ENCODE data around the gene PEX5.
"Not testable (repeated sequence)": the region's sequence is repeated elsewhere in the genome, so short reads cannot be mapped to it uniquely, and the experiment has no call there.

The PEX5 gene

DNA sequence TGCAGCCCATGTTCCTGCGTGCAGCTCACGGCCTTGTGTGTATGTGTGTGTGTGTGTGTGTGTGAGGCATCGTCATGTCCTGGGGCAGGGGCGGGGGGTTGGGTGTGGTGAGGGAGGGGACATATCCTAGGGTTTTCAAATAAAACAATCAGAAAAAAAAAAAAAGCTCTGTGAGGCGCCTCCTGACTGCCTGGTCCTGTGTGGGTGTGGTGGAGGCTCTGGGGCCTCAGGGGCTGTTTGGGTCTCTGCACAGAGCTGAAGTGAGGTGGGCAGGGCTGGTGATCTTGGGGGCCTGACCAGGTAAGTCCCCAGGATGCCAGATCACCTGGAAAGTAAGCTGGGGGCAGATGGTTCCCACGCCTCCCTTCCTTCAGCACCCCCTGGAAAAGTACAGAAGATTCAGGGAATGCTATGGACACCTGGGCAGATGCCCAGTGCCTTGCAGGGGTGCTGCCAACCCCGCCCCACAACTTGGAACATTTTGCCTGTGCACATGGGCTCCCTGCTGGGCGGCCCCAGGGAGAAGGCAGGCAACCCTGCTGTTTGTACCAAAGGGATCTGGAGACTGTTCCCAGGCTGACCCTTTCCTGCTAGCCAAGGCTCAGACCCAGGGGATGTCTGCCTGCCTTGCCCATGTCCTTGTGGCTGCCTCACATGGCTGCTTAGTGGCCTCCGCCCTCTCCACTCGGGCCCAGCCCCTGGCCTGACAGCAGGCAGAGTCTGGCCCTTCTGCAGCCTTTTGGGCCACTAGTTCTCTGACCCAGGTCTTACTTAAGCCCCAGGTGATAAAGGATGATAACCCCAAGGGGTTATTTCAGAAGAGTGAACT lies 30.5 kb upstream of the PEX5 start:
- DNase-seq (ENCODE audit: low read depth in 1 of 2, low spot score in 1 of 2) = no peak

DNA sequence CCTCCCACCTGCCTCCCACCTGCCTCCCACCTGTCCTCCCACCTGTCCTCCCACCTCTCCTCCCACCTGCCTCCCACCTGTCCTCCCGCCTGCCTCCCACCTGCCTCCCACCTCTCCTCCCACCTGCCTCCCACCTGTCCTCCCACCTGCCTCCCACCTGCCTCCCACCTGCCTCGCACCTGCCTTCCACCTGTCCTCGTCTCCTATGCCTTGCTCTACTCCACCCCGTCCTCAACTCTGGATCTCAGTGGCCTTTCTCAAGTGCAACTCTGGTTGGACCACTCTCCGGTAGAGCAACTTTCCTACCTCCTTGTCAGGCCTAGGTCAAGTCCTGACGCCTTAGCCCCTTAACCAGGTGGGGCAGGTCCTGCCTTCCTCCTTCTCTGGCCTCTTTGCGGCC lies 29.3 kb upstream of the PEX5 start:
- no peak for DNase-seq (ENCODE audit: low read depth in 1 of 2, low spot score in 1 of 2)

DNA sequence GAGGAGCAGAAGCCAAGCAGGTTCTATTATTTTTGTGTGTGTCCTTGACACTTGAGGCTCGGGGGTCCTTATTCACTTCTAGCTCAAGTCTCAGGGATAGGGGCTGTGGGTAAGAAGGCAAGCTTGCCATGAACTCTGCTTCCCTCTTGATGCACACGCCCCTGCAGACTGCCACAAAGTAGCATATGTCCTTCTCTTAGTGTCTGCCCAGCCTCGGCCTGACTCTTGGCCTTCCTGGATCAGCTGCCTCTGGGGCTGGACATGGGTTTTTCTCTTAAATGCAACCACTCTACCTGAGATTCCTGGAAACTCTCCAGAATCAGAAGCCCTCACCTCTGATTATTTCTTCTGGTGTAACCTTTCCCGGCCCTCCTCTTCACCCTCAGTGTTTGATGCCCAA lies 28.2 kb upstream of the PEX5 start:
- no peak for DNase-seq (ENCODE audit: low read depth in 1 of 2, low spot score in 1 of 2)

DNA sequence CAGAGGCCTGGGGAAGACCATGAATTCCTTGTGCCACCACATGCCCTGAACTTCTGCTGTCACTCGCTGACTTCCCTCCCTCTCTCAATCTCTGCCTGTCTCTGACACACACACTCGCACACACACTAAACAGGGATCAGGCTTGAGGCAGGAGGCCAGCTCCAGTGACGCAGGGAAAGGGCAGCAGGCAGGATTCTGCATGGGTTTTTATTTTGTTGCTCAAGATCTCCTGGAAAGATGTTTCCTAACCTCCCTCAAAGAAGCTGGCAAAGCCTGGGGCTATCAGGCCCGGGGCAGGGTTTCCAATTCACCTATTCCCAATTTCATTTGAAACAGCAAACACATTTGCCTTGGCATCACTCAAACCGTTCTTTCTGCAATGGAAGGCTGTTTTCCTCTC lies 27.7 kb upstream of the PEX5 start:
- DNase-seq (ENCODE audit: low read depth in 1 of 2, low spot score in 1 of 2) = no peak

DNA sequence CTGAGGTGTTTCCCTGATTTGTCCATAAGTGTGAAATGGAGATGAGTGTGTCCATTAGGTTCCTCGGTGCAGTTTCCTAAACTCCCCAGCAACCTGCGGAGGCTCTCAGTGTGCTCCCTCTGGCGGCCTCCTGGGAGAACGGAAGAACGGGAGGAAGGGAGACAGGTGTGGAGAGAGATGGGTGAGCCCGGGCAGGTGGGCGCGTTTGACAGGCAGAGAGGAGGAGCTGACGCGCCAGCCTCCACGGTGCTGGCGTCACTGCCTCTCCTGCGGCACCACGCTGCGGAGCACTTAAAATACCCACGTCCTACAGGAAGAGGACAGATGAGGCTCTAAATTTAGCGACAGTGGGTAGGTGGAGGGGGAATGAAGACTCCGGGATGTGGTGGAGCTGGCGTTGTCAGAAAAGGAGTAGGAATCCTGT lies 26.8 kb upstream of the PEX5 start:
- no peak for DNase-seq (ENCODE audit: low read depth in 1 of 2, low spot score in 1 of 2)

DNA sequence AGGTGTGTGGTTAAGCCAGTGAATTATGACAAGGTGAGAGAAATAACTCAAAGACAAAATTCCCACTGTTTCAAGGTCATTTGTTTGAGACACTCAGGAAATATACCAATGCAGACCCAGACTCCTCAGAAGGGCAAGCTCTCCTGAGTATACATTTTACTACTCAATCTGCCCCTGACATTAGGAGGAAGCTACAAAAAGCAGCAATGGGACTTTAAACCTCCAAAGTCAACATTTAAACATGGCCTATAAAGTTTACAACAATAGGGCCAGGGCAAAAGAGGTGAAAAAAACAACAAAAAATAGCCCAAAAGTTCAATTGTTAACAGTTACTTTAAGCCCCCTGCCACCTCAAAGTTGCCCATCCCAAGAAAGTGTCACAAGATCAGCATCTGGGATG lies 19.5 kb upstream of the PEX5 start:
- DNase-seq (ENCODE audit: low read depth in 1 of 2, low spot score in 1 of 2) = no peak

DNA sequence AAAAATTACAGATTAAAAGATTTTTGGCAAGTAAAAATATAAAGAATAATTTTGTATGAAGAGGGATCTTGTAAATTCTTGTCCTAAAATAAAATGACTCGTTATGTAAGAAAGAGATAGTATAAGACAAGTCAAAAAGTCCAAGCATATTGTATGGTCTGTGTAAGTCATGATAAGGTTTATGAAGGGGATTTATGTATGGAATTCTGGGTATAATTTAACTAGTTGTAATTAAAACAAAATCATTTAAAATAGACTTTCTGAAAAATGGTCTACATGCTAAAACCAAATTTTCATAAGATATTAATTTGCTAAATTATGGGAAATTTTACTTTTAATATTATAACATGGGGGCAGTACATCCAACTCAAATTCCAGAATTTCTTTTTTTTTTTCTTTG lies 17.6 kb upstream of the PEX5 start:
- no peak for DNase-seq (ENCODE audit: low read depth in 1 of 2, low spot score in 1 of 2)

DNA sequence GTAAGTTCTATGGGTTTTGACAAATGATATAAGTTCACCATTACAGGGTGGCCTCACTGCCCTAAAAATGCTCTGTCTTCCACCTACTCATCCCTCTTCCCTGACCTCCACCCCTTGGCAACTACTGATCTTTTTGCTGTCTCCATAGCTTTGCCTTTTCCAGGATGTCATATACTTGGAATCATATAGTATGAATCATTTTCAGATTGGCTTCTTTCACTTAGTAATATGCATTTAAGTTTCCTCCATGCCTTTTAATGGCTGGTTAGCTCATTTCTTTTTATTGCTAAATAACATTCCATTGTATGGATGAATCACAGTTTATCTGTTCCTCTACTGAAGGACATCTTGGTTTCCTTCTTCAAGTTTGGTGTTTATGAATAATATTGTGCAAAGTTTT lies 14.0 kb upstream of the PEX5 start:
- DNase-seq (ENCODE audit: low read depth in 1 of 2, low spot score in 1 of 2) = no peak

DNA sequence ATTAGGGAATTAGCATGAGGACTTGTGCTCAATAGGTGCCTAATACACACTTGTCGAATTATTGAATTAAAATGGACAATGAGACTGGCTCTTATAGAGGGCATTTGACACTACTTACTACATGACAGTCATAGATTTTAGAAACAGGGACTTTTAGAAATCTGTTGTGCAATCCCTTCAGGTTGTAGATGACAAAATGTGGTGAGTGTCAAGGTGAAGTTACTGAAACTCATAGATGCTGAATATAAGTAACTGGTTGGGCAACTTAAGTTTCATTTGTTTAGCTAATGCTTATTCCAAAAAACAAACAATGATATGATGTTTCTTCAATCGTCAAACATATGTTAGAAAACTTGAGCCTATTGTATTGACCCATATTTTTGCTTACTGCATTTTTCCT lies 12.9 kb upstream of the PEX5 start:
- DNase-seq (ENCODE audit: low read depth in 1 of 2, low spot score in 1 of 2) = no peak

DNA sequence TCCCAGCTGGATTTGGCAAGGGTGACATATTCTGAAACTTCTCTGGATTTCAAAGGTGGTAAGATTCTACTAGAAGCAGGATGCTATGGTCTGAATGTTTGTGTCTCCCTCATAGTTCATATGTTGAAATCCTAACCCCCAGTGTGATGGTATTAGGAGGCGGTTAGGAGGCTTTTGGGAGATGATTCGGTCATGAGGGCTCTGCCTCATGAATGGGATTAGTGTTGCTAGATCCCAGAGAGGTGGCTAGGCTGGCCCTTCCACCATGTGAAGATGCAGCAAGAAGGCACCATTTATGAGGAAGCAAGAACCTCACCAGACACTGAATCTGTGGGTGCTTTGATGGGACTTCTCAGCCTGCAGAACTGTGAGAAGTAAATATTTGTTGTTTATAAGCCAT lies 11.0 kb upstream of the PEX5 start:
- no peak for DNase-seq (ENCODE audit: low read depth in 1 of 2, low spot score in 1 of 2)

DNA sequence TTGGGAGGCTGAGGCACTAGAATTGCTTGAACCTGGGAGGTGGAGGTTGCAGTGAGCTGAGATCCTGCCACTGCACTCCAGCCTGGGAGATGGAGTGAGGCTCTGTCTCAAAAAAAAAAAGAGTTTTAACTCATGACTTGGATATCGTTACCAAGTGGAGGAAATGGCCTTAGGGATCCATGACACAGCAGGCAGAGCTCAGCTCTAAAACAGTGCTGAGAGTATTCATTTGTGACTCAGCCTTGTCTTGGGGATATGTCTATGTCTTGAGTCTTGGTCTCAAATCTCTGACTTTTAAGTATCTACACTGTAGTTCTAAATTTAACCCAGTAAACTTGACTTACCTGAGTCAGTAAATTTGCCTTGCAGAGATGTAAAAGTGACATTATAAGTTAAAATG lies 8.8 kb upstream of the PEX5 start:
- DNase-seq (ENCODE audit: low read depth in 1 of 2, low spot score in 1 of 2) = no peak

DNA sequence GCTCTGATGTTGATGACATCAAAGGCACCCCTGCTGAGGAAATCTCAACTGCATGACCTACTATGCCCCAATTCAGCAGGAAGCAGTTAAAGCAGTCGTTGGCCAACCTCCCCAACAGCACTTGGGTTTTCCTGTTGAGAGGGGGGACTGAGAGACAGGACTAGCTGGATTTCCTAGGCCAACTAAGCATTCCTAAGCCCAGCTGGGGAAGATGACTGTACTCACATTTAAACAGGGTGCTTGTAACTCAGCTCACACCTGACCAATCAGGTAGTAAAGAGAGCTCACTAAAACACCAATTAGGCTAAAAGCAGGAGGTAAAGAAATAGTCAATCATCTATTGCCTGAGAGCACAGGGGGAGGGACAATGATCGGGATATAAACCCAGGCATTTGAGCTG lies 3.4 kb upstream of the PEX5 start:
- DNase-seq (ENCODE audit: low read depth in 1 of 2, low spot score in 1 of 2) = not testable (repeated sequence)

DNA sequence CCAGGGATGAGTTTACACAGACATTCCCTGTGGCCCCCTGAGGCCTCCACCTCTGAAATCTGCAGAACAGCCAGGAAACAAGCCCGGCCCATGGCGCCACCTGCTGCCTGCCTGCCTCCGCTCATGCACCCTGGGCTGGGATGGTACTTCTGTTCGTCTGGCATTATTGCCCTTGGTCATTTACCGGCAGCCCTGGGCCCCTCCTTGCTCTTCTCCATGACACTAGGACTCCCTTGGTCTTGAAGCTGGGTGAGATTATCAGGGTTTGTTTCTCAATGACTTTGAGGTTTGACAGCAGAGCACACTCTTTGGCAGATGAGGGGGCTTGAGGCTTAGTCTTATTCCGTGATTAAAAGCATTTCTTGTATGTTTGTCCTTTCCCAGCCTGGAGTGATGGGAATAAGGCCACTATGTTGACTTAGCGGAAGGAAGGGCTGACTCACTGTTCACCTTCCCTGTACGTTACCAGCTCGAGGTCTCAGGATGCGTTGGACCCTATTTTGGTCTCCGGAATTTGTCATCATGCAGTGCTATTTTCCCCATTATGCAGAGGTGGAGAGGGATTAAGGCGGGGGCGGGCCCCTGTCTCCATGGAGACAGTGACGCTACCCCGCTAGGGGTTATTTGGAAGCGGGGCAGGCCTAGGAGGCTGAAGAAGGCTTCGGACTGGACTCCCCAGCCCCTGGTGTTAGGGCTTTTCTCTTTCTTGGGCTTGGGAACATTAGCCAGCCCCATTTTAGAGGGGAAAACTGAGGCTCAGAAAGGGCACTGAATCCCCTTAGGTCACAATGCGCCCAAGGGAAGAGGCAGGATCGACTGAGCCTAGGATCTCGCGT lies 706 bp upstream of the PEX5 start:
- DNase-seq (ENCODE audit: low read depth in 1 of 2, low spot score in 1 of 2) = peak; percentile 31 to 49

DNA sequence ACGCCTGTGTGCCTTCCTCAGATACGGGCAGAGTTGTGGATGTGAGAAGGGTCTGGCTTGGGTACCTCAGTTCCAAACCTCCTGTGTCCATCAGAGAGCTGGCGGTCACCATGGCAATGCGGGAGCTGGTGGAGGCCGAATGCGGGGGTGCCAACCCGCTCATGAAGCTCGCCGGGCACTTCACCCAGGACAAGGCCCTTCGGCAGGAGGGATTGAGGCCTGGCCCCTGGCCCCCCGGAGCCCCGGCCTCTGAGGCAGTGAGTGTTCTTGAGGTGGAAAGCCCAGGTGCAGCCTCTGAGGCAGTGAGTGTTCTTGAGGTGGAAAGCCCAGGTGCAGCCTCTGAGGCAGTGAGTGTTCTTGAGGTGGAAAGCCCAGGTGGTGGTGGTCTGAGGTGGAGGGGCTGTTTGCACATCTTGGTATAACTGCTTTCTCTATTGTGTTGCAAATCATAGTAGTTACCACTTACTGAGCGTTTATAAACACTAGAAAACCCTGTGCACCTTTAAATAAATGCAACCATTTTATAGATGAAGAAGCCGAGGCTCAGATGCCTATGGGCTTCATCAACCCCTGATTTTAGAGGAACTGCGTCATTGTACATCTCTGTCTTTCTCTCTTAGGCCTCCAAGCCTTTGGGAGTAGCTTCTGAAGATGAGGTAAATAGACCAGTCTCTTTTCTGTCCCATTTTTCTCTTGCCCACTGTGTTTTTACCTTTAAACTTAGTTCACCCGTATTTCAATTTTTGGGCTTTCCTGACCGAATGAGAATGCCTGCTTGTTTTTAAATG lies 976 bp downstream of the PEX5 start:
- DNase-seq (ENCODE audit: low read depth in 1 of 2, low spot score in 1 of 2) = peak in 1 of 2 donors; percentile 7

DNA sequence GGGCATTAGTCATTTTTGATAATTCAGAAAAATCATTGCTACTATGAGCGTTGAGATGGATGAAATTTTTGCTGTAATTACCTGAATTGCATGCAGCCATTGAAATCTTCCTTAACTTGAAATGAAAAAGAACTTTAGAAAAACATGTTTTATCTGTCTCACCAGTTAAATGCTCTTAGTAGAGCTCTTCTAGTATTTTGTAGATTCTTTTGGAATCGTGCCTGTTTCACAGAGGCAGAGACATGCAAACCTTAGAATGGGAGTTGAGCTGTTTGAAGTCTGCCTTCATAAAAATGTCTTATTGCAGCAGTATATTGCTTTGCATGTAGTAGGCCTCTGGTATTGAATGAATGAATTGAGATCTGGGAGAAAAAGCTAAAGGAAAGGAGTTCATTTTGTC lies 4.2 kb downstream of the PEX5 start:
- no peak for DNase-seq (ENCODE audit: low read depth in 1 of 2, low spot score in 1 of 2)

DNA sequence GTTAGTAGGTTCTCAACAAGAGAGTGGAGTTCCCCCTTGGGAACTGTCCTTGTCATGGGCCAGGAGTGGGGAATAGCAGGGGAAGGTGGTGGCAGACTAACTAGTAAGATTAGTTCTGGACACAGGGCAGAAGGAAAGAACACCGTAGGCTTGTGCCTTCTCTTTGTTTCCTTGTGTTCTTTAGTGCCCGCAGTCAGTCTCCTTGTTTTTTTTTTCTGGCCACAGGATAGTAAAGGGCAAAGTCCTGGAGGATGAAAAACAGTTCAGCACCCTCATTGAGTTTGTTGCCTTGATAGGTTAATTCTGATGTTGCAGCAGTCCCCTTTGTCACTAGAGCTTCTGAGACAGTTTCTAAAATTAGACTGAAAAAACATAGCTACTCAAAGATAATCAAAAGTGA lies 8.4 kb downstream of the PEX5 start:
- DNase-seq (ENCODE audit: low read depth in 1 of 2, low spot score in 1 of 2) = no peak

DNA sequence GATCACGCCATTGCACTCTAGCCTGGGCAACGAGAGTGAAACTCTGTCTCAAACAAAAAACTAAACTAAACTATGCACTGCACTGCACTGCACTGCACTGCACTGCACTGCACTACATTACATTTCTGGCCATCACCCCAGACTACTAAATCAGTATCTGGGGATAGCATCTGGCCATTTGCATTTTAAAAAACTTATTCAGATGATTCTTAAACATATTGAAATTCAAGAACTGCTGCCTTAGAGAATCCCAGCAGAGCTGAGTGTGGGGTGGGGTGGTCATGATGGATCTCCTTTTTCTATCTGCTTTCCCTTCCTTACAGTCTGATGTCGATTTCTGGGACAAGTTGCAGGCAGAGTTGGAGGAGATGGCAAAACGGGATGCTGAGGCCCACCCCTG lies 13.6 kb downstream of the PEX5 start:
- DNase-seq (ENCODE audit: low read depth in 1 of 2, low spot score in 1 of 2) = no peak

DNA sequence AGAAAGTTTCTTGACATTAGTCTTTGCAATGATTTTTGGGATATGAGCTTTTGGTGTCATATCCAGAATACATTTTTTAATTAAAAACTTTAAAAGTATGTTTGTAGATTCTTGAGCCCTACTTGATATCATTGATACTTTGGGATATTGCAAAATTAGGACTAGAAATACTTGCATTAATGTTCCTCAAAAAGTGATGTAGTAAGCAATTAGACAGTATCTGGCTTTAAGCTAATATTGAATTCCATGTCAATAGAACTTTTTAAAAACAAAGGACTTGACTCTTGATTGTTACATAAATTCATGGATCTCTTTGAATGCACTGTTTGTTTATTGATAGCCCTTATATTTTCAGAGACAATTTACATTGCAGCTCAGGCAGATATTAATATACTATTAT lies 15.6 kb downstream of the PEX5 start:
- no peak for DNase-seq (ENCODE audit: low read depth in 1 of 2, low spot score in 1 of 2)

DNA sequence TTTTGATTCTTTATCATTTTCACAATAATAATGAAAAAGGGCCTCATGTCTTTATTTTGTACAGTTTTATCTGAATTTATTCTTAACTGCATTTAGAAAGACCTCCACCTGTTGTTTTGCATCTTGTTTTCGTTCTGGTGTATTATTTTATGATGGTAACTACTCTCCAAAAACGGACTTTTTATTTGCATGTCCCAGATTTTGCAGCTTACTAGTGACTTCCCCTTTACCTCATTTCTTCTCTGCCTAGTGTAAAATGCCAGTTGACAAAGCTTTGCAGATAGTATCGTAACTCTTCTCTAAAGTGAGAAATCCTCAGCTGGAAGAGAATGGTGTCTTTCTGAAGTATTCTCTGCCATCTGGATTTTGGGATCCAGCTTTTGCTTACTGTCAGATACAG lies 17.2 kb downstream of the PEX5 start:
- no peak for DNase-seq (ENCODE audit: low read depth in 1 of 2, low spot score in 1 of 2)

DNA sequence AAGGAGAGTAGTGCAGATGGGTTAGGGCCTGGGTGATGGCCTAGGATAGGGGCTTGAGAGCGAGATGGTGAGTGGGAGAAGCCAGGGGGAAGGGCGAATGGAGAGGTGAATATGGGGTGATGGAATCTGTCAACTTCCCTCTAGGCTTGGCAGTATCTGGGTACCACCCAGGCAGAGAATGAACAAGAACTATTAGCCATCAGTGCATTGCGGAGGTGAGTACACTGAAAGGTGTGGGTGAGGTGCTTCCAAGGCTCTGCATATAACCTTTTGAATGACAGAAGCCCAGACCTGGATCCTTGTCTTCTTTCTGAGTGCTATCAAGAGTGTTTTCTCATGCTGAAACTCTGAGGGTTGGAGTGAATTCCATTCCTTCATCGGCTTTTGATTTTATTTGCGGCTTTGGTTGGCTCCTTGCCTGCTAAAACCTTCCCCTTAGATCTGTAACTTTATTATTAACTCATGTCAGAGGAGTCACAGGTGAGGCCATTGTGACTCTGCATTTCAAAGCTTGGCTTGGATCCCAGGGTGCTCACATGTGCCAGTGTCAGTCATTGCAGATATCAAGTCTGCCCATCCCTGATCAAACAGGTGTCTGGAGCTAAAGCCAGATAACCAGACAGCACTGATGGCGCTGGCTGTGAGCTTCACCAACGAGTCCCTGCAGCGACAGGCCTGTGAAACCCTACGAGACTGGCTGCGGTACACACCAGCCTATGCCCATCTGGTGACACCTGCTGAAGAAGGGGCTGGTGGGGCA lies 18.6 kb downstream of the PEX5 start:
- DNase-seq (ENCODE audit: low read depth in 1 of 2, low spot score in 1 of 2) = no peak

DNA sequence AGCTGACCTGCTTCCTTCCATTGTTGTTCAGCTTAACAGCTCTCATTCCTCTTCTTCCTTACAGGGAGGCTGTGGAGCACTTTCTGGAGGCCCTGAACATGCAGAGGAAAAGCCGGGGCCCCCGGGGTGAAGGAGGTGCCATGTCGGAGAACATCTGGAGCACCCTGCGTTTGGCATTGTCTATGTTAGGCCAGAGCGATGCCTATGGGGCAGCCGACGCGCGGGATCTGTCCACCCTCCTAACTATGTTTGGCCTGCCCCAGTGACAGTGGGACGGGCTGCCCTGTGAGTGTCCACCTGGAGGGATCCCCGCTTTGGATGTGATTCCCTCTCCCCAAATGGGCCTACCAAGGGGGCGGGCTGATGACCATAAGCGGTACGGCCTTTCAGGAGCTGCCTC lies 20.5 kb downstream of the PEX5 start:
- DNase-seq (ENCODE audit: low read depth in 1 of 2, low spot score in 1 of 2) = no peak

Data from stimulated activated CD4-positive, alpha-beta T cell treated with anti-CD3 and anti-CD28 coated beads, Interleukin-15, amount 100 ng/mL, for 1 hour (primary cell).